HL-60 (cell line): ENCODE measurements around the gene MYLIP.

Source experiments
- DNase-seq, 2 experiments: peaks; one replicate each; pipeline ENCODE4 v3.0.0-alpha.2; 2010 to 2020; ENCODE audit warnings: low read depth in 1 of 2, low spot score in 1 of 2
- H3K27ac ChIP-seq: fragments of 250-450 bp; sonication (Bioruptor Pico); replicated peaks from 2 replicates; pipeline ENCODE4 v1.5.1; 2020; ENCODE audit warnings: mild to moderate bottlenecking, moderate library complexity
- H3K27me3 ChIP-seq: fragments of 250-450 bp; sonication (Bioruptor Pico); 2 replicates; pipeline ENCODE4 v1.5.1; 2021; ENCODE audit warnings: mild to moderate bottlenecking, moderate library complexity; ENCODE audit not compliant: insufficient read depth, poor library complexity, severe bottlenecking
- H3K4me3 ChIP-seq: replicated peaks from 2 replicates; pipeline ENCODE4 v1.5.1; 2011; ENCODE audit warnings: mild to moderate bottlenecking, control low read depth, low read length; ENCODE audit not compliant: insufficient read depth
- GABPA ChIP-seq: IDR thresholded peaks from 2 replicates; pipeline ENCODE4 v1.6.1; 2012; ENCODE audit warnings: low read depth
- POLR2AphosphoS5 ChIP-seq: IDR thresholded peaks from 2 replicates; pipeline ENCODE4 v1.6.1; 2012; ENCODE audit warnings: low read depth
- SPI1 ChIP-seq: IDR thresholded peaks from 2 replicates; pipeline ENCODE4 v1.6.1; 2012; ENCODE audit warnings: low read depth, mild to moderate bottlenecking, borderline replicate concordance
- TF ChIP-seq, protein P1 (sequence below): IDR thresholded peaks from 2 replicates; pipeline ENCODE4 v1.6.1; 2012; ENCODE audit warnings: low read depth; ENCODE audit not compliant: insufficient replicate concordance
- TF ChIP-seq, protein P2 (sequence below): IDR thresholded peaks from one replicate; pipeline ENCODE4 v1.5.1; 2011; ENCODE audit warnings: low read length, control low read depth, inconsistent platforms; ENCODE audit not compliant: insufficient read depth

MYLIP gene

DNA sequence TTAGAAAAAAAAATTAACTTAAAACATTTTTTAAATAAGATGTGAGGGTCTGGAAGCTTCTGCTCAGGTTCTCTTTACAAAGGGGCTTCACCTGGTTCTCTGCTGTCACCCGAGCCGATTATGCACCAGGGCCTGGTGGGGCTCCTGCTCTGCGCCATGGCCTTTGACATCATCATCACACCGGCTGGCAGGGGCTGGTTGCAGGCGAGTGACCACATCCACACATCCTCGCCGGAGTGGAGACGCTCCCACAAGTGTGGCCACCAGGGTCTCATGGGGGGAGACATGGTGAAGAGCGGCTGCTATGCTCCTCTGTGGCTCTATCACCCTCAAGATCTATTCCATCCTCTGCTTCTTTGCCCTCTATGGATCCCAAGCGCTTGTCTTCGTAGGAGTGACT, 31.9 kb downstream of the MYLIP start:
- TF ChIP-seq POLR2AphosphoS5: no peak
- TF ChIP-seq, protein P1, sequence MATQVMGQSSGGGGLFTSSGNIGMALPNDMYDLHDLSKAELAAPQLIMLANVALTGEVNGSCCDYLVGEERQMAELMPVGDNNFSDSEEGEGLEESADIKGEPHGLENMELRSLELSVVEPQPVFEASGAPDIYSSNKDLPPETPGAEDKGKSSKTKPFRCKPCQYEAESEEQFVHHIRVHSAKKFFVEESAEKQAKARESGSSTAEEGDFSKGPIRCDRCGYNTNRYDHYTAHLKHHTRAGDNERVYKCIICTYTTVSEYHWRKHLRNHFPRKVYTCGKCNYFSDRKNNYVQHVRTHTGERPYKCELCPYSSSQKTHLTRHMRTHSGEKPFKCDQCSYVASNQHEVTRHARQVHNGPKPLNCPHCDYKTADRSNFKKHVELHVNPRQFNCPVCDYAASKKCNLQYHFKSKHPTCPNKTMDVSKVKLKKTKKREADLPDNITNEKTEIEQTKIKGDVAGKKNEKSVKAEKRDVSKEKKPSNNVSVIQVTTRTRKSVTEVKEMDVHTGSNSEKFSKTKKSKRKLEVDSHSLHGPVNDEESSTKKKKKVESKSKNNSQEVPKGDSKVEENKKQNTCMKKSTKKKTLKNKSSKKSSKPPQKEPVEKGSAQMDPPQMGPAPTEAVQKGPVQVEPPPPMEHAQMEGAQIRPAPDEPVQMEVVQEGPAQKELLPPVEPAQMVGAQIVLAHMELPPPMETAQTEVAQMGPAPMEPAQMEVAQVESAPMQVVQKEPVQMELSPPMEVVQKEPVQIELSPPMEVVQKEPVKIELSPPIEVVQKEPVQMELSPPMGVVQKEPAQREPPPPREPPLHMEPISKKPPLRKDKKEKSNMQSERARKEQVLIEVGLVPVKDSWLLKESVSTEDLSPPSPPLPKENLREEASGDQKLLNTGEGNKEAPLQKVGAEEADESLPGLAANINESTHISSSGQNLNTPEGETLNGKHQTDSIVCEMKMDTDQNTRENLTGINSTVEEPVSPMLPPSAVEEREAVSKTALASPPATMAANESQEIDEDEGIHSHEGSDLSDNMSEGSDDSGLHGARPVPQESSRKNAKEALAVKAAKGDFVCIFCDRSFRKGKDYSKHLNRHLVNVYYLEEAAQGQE: no peak
- TF ChIP-seq, protein P2, sequence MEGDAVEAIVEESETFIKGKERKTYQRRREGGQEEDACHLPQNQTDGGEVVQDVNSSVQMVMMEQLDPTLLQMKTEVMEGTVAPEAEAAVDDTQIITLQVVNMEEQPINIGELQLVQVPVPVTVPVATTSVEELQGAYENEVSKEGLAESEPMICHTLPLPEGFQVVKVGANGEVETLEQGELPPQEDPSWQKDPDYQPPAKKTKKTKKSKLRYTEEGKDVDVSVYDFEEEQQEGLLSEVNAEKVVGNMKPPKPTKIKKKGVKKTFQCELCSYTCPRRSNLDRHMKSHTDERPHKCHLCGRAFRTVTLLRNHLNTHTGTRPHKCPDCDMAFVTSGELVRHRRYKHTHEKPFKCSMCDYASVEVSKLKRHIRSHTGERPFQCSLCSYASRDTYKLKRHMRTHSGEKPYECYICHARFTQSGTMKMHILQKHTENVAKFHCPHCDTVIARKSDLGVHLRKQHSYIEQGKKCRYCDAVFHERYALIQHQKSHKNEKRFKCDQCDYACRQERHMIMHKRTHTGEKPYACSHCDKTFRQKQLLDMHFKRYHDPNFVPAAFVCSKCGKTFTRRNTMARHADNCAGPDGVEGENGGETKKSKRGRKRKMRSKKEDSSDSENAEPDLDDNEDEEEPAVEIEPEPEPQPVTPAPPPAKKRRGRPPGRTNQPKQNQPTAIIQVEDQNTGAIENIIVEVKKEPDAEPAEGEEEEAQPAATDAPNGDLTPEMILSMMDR: no peak
- no peak for TF ChIP-seq GABPA
- no peak for TF ChIP-seq SPI1
- Histone ChIP-seq H3K4me3 (no peak overlapping the region), H3K27ac (no peak overlapping the region), H3K27me3 (no peaks in the 10 kb centered on the region)
- DNase-seq: no peak

DNA sequence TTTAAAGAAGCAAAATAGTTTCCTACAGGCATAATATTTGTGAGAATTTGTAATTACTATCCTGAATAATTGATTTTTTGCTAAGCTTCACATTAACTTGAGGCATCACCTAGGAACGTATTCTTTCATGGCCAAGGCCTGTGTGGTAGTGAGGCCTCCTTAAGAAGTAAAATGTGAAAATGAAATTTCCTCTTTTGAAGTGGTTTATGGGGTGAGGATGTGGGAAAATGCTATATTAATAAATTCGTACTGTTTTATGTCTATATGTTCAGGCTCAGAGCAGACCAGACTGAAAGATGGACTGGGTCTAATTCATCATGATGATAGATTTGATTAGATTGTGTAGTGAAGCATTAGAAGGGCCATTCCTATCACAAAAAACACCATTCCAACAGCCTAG, 33.1 kb downstream of the MYLIP start:
- TF ChIP-seq, protein P2: no peak
- TF ChIP-seq GABPA (no peak), SPI1 (no peak), POLR2AphosphoS5 (no peak)
- TF ChIP-seq, protein P1: no peak
- DNase-seq: no peak
- Histone ChIP-seq H3K27ac (no peak overlapping the region), H3K27me3 (no peaks in the 10 kb centered on the region), H3K4me3 (no peak overlapping the region)

DNA sequence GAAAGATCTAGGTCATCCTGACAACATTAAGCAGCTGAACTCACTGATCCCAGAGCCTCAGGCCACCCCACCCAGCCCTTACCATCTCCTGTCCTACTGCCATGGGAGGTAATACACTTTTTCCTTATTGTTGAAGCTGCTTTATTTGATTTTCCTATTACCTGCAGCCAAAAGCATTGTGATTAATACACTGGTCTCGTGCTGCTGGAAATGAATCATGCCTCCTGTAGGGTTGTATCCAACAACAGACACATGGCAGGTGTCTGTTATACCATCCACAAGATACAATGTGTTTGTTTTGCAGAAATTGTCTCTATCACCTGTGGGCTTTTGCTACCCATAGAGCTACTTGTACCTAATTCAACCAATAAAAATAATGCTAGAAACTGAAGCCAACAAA, 34.2 kb downstream of the MYLIP start:
- TF ChIP-seq POLR2AphosphoS5: no peak
- TF ChIP-seq, protein P1: no peak
- no peak for TF ChIP-seq GABPA
- TF ChIP-seq SPI1: no peak
- TF ChIP-seq, protein P2: no peak
- H3K4me3 ChIP-seq: no peak overlapping the region

More for the DNA sequence above, 34.2 kb downstream of the MYLIP start:
- Histone ChIP-seq H3K27me3 (no peaks in the 10 kb centered on the region), H3K27ac (no peak overlapping the region)
- no peak for DNase-seq
